ENCODE data around the gene BRD7.

BRD7 gene

GRCh38 chr16:50371936-50372595 is 3.3 kb upstream of the BRD7 start:
- TF ChIP-seq CTCF (IDR thresholded peaks at IDR 0.05; ENCODE audit: insufficient read depth, low read length, poor library complexity, severe bottlenecking) = peak; percentile 14
- Histone ChIP-seq H3K4me3 (replicated peaks; ENCODE audit: low read depth, low read length) (no peak overlapping the region), H3K36me3 (ENCODE audit: control insufficient read depth, insufficient read depth, low read length) (no peaks in the 10 kb centered on the region), H3K27me3 (replicated peaks; ENCODE audit: control insufficient read depth, insufficient read depth, low read length) (no peaks in the 10 kb centered on the region)
- no peak for DNase-seq (ENCODE audit: extremely low read depth, insufficient read length)

- Histone ChIP-seq H3K36me3 (ENCODE audit: control insufficient read depth, insufficient read depth, low read length) (no peaks in the 10 kb centered on the region), H3K4me3 (replicated peaks; ENCODE audit: low read depth, low read length) (no peak overlapping the region), H3K27me3 (replicated peaks; ENCODE audit: control insufficient read depth, insufficient read depth, low read length) (no peaks in the 10 kb centered on the region)
- no peak for TF ChIP-seq CTCF (IDR thresholded peaks at IDR 0.05; ENCODE audit: insufficient read depth, low read length, poor library complexity, severe bottlenecking)
- DNase-seq (ENCODE audit: extremely low read depth, insufficient read length) = no peak
Measured at GRCh38 chr16:50371036-50371716, 2.4 kb upstream of the BRD7 start.

- TF ChIP-seq CTCF (IDR thresholded peaks at IDR 0.05; ENCODE audit: insufficient read depth, low read length, poor library complexity, severe bottlenecking) = no peak
- Histone ChIP-seq H3K36me3 (ENCODE audit: control insufficient read depth, insufficient read depth, low read length) (no peaks in the 10 kb centered on the region; the same call in 1 of the 2 replicates), H3K27me3 (replicated peaks; ENCODE audit: control insufficient read depth, insufficient read depth, low read length) (no peaks in the 10 kb centered on the region), H3K4me3 (replicated peaks; ENCODE audit: low read depth, low read length) (peak overlapping the region; percentile 52)
- DNase-seq (ENCODE audit: extremely low read depth, insufficient read length) = no peak
Measured at GRCh38 chr16:50369133-50369804, 481 bp upstream of the BRD7 start.

GRCh38 chr16:50367777-50368409 is 895 bp downstream of the BRD7 start:
- Histone ChIP-seq H3K27me3 (replicated peaks; ENCODE audit: control insufficient read depth, insufficient read depth, low read length) (no peaks in the 10 kb centered on the region), H3K4me3 (replicated peaks; ENCODE audit: low read depth, low read length) (peak overlapping the region; percentile 71), H3K36me3 (ENCODE audit: control insufficient read depth, insufficient read depth, low read length) (peaks cover 4% of the 10 kb centered on the region)
- TF ChIP-seq CTCF (IDR thresholded peaks at IDR 0.05; ENCODE audit: insufficient read depth, low read length, poor library complexity, severe bottlenecking) = no peak
- DNase-seq (ENCODE audit: extremely low read depth, insufficient read length) = no peak

GRCh38 chr16:50365791-50366575 is 2.8 kb downstream of the BRD7 start:
- Histone ChIP-seq H3K4me3 (replicated peaks; ENCODE audit: low read depth, low read length) (no peak overlapping the region), H3K36me3 (ENCODE audit: control insufficient read depth, insufficient read depth, low read length) (peaks cover 4% of the 10 kb centered on the region), H3K27me3 (replicated peaks; ENCODE audit: control insufficient read depth, insufficient read depth, low read length) (no peaks in the 10 kb centered on the region)
- DNase-seq (ENCODE audit: extremely low read depth, insufficient read length) = no peak
- no peak for TF ChIP-seq CTCF (IDR thresholded peaks at IDR 0.05; ENCODE audit: insufficient read depth, low read length, poor library complexity, severe bottlenecking)

All from GM06990 (cell line).